Posterior vena cava (tissue), 2 donors: ENCODE data around the gene GAB1. TPM values are rescaled to one million over a fixed set of nuclear protein-coding genes. Genes with fewer than 3 reads are reported as not detected.

Source experiments
- DNase-seq: peaks from one replicate; pipeline ENCODE4 v3.0.0-alpha.2; 2020; ENCODE audit warnings: low spot score
- intact Hi-C, 2 donors: fragments of 100-400 bp; cut with DNase I; formaldehyde crosslinking; loops; one replicate each; pipeline versions ENCODE4 v1.14.1 to v1.14.2; 2022 to 2023
- total RNA-seq, 2 donors: library from RNA; stranded (reverse); fragmentation: NEBNext Ultra II Directional; extraction: Animal tissue kit (Norgen Biotek cat#: 25700); gene quantifications; one replicate each; pipeline ENCODE4 v1.2.1, GENCODE V29; 2021
- donor health status: DM: yes; HTN: yes; CAD: no.
- donor health status: DM: yes; HTN: yes; CAD: no.

GAB1 gene
- total RNA-seq, 2 donors from 2014 or later, result 36.0 to 36.6 TPM

DNA sequence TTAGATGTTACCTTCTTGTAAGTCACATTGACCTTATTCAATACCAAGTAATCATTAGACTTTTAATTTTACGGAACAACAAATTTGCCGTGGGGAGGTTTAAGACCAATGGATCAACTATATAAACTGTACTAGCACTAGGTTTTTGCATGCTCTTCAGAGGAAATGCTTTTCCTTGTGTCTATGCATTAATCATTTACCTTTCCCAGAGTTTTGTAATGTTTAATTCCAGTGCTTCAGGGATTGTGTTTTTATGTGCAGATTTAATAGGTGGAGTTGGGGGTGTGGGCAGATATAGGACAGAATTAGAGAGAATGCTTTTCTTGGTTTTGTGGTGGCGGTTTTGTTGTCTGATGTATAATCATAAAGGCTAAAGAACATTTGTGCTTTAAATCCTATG, 100.8 kb downstream of the GAB1 start:
- intact Hi-C loops, result loop anchor here in 1 of 2 donors (5.0 kb wide), 1 partner anchor 860 kb away; no protein-coding TSS in a partner anchor
- DNase-seq, result no peak

DNA sequence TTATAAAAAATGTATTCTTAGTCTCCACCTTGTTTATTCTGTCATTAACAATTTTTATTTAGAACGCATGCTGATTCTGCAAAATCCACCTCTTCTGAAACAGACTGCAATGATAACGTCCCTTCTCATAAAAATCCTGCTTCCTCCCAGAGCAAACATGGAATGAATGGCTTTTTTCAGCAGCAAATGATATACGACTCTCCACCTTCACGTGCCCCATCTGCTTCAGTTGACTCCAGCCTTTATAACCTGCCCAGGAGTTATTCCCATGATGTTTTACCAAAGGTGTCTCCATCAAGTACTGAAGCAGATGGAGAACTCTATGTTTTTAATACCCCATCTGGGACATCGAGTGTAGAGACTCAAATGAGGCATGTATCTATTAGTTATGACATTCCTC, 101.3 kb downstream of the GAB1 start:
- intact Hi-C loops, result loop anchor here in 1 of 2 donors (5.0 kb wide), 1 partner anchor 859 kb away; no protein-coding TSS in a partner anchor
- no peak for DNase-seq

DNA sequence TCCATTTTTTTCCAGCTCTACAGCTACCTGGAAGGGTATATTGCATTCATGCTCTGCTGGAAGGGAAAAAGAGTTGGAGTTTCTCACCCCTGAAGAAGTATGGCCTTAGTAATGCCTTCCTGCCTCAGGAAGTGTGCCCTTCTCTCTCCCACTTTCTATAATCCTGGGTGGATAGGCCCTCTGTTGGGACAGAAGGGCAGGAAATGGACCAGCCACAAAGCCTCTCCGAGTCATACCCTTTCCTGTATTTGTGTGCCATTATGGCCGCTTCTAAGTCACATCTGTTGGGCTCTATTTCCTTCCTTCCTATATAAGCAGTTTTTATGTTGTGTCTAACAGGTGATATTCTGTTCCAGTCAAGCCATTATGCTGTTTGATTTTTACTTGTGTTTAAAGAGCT, 102.0 kb downstream of the GAB1 start:
- intact Hi-C loops, result loop anchor here in 1 of 2 donors (5.0 kb wide), 1 partner anchor 859 kb away; no protein-coding TSS in a partner anchor
- no peak for DNase-seq

DNA sequence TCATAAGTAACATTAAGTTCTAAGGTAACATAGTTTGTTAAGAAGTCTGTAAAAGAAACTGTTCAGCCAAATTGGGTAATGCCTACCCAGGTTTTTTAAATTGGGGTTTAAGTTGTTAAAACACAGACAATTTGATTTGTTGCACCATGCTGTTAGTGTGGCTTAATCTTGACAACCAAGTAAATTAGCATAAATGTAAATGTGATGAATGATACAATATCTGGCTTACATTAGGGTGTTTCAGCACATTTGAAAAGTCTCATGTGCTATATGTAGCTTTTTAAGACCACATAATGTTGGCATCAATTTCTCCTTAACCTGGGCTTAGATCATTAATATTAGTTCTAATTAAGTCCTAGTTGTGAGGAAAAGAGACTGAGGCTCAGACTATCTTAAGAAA, 104.4 kb downstream of the GAB1 start:
- no peak for DNase-seq
- intact Hi-C loops, result no loop called here

DNA sequence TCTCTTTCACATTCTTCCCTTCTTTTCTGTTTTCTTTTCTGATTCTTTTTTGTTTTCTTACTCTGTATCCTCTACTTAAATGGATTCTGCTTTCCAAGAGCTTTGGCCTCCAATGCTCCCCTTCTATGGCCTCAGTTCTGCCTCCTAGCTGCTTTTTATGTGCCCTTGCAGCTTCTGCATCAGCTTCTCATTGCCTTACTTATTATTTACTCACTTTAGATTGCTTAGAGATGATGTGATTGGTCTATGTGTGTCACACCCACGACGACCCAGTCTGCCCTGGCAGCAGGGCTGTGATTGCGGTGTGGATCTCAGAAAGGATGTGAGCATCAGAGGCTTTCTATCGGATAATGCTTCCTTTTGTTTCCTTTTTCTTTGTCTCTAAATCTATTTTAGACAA, 105.0 kb downstream of the GAB1 start:
- intact Hi-C loops, result no loop called here
- DNase-seq, result no peak

DNA sequence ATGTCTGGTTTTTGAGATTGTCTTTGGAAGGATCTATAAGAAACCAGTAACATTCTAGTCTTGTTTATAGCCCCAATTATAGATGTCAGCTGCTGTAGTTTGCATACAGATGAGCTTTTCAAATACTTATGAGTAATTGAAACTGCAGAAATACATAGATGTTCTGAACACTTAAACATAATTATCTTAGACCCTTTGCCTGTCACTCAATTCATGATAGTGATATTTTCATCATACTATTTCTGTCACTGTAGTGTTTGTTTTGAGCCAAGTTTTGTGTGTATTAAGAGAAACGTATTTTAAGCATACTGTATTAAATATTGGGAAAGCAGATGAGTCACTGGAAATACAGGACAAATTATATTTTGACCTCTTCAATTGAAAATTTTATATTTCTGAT, 107.1 kb downstream of the GAB1 start:
- intact Hi-C loops, result no loop called here
- no peak for DNase-seq

DNA sequence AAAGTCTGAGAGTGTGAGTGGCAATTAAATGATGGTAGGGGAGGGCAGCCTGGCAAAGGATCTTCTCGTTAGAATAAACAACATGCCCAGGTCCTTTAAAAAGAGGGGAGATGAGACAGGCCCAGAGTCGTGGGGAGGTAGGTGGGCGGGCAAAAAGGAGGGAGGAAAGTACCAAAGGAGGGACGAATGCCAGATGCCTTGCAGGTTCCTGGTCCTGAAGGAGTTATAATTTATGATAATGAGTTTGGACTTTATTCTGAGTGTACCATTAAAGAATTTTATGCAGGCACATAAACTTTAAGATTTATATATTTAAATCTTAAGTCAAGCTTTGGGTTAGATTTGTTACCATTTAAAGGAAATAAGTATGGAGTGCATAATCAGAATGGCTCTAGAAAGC, 114.5 kb downstream of the GAB1 start:
- intact Hi-C loops, result no loop called here
- DNase-seq, result no peak

DNA sequence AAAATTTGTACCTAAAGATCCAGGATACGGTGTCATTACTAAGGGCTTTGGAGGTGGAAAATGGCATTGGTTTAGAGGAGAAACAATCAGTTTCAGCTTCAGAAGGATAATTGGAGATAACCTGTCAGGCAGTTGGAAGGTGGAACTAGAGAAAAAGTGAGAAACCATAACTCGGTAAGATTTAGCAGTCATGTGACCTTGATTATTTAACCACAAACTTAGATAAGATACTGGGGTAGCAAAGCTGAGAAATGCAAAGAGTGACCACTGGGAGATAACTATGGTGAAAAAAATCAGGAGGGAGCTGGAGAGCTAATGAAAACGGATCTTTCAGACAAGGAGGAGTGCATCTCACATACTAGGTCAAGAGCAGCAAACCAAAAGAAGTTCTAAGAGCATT, 118.5 kb downstream of the GAB1 start:
- DNase-seq, result no peak
- intact Hi-C loops, result no loop called here

DNA sequence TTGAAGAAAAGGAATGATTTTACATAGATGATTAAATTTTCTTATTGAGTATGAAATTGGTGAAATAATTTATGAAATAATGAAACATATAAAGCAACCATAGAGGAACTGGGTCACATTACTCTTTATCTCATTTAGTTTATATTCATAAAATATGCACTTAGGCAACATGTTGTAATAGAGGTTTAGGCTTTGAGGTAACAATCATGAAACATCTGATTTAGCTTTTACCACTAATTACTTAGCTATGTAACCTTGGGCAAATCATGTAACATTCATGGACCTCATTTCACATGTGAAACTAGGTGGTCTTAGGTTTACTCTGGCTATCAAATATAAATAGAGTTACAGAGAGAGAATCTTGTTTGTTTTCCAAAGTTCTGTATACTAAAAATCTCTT, 122.3 kb downstream of the GAB1 start:
- DNase-seq, result no peak
- intact Hi-C loops, result no loop called here

DNA sequence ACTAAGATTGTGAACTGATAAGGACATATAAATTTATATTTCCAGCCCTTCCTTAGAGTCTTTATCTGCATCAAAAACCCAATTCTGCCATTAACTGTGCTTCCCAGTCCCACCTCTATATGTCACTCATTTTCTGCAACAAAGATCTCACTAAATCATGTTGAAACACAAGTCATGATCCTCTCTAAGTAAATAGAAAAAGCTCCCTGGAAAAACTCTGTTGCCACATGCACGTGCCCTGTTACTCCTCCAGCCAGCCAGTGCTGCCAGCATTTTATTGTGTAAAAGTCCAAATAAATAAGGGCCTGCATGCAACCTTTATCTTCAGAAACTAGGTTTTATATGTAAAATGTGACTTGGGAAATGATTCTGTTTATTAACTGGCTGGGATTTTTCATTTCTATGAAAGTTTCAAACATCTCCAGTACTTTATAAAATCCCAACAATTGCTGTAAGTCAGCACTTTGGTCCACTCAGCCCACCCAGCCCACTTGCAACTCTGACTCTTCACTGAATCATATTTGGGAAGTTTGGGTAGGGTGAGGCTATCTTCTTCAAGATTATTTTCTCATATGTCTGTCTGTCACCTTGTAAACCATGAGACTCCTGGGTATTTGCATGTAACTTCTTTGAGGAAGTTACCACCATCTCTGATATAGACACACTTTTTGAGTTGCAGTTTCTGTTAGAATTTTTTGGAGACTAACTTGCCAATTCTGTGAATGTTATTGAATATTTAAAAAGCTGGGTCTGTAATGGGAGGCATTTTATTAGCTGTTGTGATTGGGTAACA, 136.9 kb downstream of the GAB1 start:
- no peak for DNase-seq
- intact Hi-C loops, result no loop called here

DNA sequence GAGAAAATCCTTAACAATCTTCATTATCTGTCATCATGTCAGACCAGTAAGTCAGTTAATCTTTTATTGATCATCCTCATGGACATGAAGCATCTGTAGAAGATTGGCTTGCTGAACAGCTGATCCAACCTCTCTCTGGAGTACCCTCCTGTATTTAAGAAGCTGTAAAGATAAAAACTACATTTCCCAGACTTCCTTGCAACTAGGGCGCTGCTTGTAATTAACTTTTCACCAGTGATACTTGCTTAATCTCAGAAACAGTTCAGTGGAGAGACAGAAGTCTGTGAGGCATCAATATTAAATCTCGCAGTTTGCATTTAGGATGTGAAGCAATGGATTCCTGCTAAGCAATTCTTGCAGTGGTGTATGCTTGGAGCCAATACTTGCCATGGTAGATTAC, 140.8 kb downstream of the GAB1 start:
- intact Hi-C loops, result no loop called here
- DNase-seq, result no peak

DNA sequence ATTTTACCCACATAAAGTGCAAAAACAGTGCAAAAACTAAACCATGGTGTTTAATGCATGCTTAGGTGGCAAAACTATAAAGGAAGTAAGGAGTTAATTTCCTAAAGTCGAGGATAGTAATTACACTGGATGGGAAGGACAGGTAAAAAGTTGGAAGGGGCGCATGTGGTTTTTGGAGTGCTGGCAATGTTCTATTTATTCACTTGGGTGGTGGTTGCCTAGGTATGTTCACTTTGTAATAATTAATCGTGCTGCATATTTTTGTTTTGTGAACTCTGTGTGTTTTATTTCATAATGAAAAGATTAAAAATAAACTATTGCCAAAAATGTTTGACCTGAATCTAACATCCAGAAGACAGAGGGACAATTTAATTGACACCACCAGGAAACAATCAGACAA, 144.7 kb downstream of the GAB1 start:
- DNase-seq, result no peak
- intact Hi-C loops, result loop anchor here (10.0 kb wide), 1 partner anchor 277 kb away; no protein-coding TSS in a partner anchor

DNA sequence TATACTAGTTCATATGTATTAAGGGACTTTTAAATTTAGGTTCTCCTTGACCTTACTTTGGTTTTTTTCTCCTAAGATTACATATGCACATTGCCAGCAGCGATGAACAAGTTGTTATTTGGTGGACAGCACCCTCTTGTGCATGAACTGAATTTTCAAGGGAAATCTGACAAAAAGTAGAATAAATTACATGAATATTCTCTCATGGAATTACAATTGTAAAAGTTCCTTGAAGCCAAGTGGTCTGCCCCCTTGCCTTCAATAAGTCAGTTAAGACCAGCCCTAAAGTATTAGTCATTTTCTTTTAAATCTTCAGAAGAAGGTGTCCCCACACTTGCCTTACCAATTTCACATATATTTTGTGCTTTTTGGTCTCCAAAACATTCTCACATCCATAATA, 146.2 kb downstream of the GAB1 start:
- no peak for DNase-seq
- intact Hi-C loops, result loop anchor here (10.0 kb wide), 1 partner anchor 278 kb away; no protein-coding TSS in a partner anchor

DNA sequence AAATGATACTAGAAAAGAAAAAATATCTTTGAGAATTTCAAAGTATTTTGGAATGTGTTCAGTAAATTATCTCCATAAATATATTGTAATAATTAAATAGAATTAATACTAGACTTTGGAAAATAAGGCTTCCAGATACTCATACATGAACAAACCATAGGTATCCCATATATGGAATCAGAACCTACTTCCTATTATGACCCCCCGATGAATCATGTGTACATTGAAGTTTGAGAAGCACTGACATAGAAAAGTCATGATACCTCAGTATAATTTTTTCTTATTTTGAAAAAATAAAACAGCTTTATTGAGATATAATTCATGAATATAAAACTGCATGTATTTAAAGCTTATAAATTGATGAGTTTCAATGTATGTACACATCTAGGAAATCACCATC, 149.6 kb downstream of the GAB1 start:
- DNase-seq, result no peak
- intact Hi-C loops, result loop anchor here (10.0 kb wide), 1 partner anchor 282 kb away; no protein-coding TSS in a partner anchor

DNA sequence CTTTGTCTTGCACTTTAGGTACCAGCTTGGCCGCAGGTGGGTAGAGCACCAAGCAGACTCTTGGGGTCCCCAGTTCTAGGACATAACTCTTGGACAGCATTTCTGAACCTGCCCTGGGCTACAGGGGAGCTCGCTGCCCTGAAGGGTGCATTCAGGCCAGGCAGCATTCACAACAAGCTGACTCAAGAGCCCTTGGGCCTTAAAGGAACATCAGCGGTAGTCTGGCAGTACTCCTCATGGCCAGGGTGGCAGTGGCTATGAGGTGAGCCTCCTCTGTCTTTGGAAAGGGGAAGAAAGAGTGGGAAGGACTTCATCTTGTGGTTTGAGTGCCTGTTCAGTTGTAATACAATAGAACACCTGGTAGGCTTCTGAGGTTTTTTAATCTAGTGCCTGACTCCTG, 152.0 kb downstream of the GAB1 start:
- intact Hi-C loops, result loop anchor here (10.0 kb wide), 1 partner anchor 284 kb away; no protein-coding TSS in a partner anchor
- no peak for DNase-seq

DNA sequence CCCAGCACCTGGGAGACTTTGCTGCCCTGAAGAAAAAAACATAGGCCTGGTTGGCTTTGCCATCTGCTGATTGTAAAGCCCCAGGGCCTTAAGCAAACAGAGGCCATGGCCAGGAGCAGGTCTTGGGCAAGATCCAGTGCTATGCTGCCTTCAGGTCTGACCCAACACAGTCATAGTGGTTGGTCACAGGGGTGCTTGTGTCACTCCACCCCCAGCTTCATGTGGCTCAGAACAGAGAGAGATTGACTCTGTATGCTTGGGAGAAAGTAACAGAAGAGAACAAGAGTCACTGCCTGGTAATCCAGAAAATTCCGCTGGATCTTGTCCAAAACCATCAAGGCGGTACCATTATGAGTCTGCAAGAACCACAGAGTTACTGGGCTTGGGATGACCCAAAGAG, 152.4 kb downstream of the GAB1 start:
- intact Hi-C loops, result loop anchor here (10.0 kb wide), 1 partner anchor 284 kb away; no protein-coding TSS in a partner anchor
- no peak for DNase-seq

DNA sequence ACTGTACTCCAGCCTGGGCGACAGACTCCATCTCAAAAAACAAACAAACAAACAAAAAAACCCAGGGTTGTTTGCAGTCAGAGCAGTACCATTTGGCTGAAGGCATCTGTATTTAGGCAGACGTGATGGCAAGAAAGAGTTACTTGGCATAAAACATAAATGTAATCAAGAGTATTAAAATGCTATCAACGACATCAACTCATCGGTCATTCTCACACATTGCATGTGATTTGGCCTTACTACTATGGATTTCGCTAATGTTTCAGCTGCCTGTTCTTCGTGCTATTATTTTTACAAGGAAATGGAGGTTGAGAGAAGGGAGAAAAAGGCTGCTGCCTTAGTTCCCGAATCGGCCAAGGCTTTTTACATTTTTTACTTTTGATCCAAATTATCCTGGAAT, 161.3 kb downstream of the GAB1 start:
- intact Hi-C loops, result no loop called here
- DNase-seq, result no peak

DNA sequence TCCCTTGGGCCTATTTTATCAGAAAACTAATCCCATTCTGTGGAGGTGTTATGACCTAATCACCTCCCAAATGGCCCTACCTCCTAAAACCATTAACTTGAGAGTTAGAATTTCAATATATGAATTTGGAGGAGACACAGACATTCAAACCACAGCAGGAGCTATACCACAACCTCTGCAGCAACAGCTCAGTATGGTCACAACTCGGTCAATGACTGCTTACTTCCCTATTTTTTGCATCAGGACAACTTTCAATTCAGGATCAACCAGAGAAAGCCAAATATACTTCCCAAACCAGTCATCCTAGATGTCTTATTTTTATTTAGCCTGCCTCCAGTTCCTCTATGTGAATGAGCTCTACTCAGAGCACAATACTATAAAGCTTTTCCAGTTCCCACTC, 165.6 kb downstream of the GAB1 start:
- DNase-seq, result no peak
- intact Hi-C loops, result no loop called here

DNA sequence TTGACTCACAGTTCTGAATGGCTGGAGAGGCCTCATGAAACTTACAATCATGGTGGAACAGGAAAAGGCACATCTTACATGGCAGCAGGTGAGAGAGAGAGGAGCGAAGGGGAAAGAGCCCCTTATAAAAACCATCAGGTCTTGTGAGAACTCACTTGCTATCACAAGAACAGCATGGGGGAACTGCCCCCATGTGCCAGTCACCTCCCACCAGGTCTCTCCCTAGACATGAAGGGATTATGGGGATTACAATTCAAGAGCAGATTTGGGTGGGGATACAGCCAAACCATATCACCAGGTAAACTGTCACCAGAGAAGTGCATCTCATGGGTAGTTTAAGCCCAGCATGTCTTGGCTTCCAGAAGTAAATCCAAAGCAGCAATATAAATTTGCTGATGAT, 169.4 kb downstream of the GAB1 start:
- no peak for DNase-seq
- intact Hi-C loops, result no loop called here

DNA sequence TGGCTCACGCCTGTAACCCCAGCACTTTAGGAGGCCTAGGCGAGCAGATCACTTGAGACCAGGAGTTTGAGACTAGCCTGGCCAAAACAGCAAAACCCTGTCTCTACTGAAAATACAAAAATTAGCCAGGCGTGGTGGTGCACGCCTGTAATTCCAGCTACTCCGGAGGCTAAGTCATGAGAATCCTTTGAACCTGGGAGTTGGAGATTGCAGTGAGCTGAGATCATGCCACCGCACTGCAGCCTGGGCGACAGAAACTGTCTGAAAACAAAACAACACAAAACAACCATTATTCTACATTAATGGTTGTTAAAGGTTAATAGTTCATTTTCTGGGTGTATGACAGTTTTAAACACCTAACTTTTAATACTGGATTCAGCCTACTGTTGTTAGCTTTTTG, 175.2 kb downstream of the GAB1 start:
- intact Hi-C loops, result no loop called here
- DNase-seq, result no peak

DNA sequence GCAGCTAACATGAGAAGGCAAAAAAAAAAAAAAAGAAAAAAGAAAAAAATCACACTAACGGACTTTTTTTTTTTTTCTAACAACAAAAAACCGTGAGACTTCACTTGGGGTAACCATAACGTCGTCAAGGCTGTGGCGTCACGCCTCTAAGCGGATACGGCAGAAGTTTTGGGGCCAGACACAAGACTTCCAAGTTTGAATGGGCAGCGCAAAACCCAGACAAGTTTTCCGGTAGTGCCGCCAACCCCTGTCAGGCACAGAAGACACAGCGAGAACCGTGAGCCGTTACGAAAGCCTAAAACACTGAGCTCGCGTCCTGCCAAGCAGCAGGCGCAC, 176.3 kb downstream of the GAB1 start:
- DNase-seq, result no peak
- intact Hi-C loops, result no loop called here
